UCSD-AML1 (cell line): ENCODE measurements around the gene KCNN3.

Experiments
- DNase-seq: peaks from one replicate; lab custom pipeline; 2025; ENCODE audit not compliant: unreplicated experiment; lab: John Stamatoyannopoulos, UW

The KCNN3 gene

DNA sequence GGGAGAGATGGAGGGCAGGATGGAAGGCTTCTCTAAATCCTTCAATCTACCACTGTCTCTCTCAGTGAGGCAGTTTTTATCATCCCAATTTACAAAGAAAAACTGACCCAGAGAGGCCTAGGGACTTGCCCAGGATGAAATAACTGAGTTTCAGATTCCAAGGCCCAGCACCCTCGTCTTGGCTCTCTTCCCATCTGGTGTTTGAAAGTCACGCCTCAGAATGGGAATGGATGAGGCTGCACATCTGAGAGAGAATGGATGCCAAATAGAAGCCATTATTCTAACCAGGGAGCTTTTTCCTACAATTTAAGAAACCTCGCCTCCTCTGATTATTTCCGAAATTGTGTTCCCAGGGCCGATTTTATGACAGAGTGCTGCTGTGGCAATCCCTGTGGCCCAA lies 10.6 kb upstream of the KCNN3 start:
- DNase-seq: no peak

DNA sequence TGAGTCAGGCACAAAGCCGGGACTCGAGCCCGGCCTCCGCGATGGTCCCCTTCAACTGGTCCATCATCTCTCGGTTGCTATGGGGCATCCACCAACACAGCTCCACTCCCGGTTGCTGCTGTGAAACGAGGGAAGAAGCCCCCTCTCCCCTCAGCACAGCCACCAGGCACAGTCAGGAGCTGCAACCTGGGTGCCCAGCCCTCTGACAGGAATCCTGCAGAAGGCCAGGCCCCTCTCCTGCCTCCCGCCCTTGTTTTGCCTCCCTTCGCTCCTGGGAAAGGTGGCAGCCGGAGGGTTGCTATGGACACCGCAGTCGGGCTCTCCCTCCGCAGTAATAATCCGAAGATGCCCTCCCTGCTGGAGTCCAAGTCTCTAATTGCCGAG lies 8.9 kb upstream of the KCNN3 start:
- DNase-seq: no peak

DNA sequence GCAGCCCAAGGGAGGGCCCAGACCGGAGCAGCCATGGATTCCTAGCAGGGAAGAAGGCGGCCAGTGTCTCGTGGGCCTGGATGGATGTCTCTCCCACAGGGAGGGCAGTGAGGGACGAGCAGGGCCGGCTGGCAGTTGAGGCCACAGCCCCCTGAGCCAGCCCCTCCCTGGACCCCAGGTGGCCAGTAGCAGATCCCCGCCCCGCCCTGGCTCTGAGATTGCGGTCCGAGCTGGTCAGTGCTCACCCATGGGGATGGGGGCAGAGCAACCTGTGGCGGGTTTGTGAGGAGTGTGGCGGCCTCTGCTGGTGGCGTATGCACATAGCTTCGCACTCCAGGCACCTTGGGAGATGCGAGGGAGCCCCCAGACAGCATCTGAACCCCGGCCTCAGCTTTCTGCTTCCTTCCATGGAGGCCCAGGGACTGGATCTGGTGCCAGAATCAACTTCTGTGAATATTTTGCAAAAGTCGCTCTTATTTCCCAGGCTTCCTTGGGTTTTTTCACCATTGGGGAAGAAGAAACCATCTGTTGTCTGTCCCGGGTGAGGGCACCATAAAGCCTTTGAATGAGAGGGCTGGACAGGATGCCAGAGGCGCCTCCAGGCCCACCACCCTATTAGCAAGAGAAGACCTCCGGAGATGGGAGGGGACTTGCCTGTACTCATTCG lies 8.4 kb upstream of the KCNN3 start:
- peak; percentile 70 for DNase-seq

DNA sequence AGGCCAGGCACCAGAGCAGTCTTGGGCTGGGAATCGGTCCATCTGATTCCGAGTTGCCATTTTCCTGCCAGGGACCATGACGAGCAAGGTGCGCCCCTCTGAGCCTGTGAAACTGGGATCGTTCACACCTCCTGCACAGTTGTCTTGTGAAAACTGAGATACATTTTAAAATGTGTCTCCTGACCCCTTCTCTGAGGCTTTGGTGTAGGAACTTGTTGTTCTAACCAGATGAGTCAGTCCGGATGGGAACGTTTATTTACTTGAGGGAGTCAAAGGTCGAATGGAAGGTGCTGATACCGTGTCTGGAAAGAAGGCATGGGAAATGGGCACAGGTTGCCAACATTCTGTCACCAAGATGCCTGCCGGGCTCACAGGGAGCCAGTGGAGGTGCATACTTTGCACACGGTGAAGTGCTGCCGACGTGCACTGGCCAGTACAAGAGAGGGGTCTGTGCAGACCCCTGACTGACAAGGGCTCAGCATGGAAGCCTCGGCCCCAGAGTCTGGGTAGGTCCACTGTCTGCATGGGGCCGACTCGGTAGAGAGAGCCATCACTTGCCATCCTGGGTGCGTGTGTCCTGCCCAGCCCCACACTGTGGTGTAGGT lies 7.4 kb upstream of the KCNN3 start:
- no peak for DNase-seq

DNA sequence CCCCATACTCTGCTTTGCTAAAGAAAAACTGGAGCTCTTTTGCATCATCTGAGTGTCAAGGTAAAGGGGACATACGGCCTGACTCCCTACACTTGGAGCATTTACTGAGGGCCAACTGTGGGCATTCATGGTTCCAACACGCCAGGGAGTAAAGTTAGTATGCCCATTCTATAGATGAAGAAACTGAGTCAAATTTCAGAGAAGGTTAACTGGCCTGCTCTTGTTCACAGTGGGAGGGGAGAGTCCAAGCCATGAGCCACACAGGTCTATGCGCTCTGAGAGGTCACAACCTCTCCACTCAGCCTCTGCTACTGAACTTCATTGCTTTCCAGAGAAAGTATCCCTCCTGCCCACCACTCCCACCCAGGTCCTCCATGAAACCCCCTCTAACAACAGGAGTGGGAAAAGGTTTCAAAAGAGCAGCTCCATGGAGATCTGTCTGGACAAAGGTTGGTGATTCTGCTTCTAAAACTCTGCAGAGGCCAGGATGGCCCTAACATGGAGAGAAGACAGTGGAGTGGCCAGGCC lies 6.8 kb upstream of the KCNN3 start:
- DNase-seq: no peak

DNA sequence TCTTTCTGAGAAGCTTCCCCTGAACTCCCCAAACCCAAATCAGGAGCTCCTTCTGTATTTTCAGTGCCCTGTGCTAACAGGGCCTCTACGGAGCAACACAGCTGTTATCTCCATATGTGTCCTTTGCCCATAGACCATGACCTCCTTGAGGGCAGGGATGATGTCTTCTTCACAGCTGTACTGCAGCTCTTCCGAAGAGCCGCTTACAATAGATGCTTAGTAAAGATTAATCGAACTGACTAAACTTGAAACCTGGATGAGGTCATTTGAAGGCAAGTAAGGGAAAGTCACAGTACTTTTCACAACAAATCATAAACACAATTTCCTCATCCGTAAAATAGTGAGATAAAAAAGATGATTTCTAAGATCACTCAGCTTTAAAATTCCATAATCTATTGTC lies 4.4 kb upstream of the KCNN3 start:
- DNase-seq: no peak

DNA sequence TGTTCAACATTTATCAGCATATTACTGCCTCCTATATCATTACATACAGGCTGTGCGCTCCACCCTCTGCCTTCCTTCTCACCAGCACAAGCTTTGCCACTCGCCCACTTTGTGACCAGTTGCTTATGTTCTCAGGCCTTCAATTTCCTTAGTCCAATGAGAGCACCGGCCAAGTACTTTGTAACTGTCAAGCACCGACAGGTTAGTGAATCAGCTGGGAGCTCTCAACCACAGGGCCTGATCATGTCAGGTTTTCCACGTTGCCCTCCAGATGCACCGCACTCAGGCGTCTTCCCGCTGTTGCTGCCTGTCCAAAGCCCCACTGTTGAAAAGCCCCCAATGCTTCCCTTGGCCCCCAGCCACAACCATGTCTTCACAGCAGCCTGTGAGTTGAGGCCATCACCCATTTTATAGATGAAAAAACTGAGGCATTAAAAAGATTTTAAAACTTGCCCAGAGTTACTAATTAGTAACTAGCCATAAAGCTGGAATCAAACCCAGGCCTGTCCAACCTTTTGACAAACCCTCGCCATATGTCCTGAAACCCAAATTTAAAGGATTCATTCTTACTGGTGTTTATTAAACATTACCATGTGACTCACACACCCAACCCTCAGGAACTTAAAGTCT lies 3.4 kb upstream of the KCNN3 start:
- DNase-seq: no peak

DNA sequence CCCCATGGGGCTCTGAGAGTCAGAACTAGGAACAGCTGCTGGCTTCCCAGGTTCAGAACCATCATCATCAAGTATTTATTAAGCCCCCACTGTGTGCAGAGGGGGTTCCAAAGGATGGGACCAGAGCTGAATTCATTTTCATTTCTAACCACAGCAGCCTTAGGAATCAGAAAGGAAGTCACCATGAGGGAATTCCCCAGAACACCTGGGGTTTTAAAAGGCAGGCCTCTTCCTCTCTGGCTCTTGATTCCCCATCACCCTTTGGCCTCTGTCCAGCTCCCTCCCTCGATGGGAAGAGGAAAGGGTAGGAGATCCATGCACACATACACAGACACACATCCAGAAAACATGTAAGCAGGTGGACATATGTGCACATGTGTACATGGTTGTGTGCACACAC lies 1.3 kb upstream of the KCNN3 start:
- no peak for DNase-seq

DNA sequence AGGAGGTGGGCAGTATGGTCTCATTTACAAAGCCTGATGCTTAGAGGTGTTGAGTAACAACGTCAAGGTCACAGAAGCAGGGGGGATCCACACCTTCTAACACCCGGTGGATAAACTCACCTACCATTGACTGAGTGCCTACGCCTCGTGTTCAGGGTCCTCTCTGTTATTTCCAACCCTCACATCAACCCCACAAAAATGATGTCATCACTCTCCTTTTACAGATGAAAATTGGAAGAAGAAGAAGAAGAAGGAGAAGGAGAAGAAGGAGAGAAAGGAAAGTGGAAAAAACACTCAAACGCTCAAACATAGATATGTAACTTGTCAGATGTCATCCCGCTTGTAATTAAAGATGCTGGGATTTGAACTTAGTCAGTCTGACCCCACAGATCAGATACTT lies 653 bp upstream of the KCNN3 start:
- DNase-seq: no peak

DNA sequence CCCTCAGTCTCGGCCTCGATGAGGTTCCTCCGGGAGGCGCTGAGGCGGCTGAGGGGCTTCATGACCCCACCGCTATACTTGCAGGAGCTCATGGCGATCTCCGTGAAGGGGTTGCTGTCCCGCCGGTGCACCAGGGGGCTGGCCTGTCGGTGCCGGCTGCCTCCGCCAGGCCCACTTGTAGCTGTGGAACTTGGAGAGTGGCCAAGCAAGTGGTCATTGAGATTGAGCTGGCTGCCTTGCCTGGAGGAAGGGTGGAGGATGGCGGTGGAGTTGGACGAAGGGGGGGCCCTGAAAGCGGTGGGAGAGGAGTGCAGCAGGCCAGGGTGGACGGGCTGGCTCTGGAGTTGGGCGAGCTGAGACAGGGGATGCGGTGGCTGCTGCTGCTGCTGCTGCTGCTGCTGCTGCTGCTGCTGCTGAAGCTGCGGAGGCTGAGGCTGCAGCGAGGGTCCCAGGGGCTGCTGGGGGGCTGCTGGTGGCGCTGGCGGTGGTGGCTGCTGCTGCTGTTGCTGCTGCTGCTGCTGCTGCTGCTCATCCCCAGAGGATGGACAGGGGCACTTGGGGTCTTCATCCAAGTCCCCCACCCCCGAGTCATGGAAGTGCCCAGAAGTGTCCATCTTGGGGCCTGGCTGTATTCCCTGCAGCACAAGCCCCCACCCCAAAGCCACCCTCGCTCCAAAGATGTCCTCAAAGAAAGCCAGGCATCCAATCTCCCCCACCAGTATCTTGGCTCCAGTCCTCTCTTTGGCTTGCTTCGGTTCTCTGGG lies 548 bp downstream of the KCNN3 start:
- no peak for DNase-seq

DNA sequence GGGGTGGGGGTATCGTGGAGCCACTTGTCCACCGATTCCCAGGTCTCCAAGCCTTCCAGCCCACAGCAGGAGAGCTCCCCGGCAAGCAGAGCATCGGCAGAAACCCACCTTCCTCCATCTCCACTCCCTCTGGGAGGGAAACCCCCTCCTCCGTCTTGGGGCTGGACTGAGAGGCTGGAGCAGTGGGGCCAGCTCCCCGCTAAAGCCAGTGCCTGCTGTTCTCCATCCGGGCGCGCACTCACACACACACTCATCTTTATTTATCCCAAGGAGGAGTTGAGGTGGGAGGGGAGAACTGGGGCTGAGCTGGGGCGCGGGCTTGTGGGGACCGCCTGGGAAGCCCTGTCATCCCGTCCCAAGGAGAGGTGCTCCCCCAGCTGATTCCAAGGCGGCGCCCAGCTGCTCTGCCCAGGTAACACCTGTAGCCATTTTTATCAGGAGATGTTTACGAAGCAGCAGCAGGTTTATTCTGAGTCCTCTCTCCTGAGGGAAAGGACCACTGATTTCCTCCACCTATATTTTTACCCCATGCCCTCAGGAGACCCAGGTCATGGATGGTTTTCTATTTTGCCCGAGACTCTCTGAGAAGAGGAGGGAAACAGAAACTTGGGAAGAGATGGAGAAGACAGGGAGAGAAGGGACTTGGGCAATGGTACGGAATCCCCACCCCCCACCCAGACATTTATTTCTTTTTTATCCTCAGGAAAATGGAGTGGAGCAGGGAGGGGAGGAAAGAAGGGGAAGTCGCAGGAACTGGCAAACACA lies 2.1 kb downstream of the KCNN3 start:
- DNase-seq: no peak

DNA sequence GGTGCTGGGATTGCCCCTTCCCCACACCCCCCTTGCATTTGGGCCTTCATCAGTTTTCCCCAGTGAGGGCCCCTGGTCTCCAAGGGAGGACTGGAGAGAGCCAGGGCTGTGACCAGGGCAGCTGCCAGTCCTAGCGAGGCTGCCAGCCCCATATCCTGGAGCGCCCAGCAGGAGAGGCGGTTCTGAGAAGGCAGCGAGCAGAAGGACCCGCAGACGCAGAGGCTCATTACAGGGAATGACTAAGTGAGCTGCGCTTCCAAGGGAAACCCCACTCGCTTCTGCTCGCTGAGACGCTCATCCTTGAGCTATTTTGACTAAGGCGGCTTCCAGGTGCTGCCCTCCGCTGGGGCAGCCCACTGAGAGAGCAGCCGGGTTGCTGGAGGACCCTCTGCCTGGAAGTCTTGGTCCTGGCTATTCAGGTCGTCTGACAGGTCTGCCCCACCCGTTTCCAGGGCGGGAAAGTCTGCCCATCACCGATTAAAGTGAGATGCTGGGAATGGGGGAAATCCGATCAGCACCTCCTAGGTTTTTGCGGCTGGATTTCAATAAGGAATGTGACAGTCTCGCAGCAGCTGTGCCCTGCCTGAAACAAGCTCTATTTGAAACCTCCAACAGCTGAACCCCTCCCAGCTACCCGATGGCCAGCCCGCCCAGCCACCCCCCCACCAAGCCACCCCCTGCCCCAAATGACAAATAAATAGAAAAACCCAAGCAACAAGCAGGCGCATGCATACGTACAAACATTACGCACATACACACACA lies 2.8 kb downstream of the KCNN3 start:
- peak; percentile 38 for DNase-seq

DNA sequence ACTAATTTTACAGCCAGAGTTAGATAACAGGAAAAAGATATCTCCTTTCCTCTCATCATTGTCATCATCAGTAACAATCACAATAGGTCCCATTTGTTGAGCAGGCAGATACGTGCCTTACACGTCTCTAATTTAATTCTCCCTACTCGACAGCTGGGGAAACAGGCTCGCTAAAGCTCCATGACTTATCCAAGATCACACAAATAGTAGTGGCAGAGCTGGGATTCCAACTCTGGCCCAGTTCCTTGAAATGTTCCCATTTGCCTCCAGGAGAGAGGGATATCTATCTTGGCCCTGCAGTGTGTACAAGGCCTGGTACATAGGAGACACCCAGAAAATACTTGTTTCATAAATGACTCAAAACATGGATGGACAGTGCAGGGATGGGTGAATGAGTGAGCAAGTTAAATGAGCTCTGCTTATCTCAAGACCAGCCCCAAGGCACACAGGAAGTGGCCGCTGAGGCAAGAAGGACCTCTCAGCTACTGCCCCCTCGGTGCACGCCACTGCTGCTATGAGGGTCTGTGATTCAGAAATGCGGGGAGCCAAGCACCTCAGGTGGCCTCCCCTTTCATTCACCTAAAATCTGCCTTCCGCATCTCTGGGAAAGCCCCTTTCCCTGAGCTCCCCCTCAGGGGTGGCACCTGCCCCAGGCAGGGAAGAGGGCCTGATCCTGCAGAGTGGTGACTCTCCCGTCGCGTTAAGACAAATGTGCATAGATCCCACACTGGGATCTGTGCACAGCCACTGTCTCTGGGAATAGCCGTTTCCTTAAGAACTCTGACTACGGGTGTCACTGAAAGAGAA lies 3.6 kb downstream of the KCNN3 start:
- no peak for DNase-seq

DNA sequence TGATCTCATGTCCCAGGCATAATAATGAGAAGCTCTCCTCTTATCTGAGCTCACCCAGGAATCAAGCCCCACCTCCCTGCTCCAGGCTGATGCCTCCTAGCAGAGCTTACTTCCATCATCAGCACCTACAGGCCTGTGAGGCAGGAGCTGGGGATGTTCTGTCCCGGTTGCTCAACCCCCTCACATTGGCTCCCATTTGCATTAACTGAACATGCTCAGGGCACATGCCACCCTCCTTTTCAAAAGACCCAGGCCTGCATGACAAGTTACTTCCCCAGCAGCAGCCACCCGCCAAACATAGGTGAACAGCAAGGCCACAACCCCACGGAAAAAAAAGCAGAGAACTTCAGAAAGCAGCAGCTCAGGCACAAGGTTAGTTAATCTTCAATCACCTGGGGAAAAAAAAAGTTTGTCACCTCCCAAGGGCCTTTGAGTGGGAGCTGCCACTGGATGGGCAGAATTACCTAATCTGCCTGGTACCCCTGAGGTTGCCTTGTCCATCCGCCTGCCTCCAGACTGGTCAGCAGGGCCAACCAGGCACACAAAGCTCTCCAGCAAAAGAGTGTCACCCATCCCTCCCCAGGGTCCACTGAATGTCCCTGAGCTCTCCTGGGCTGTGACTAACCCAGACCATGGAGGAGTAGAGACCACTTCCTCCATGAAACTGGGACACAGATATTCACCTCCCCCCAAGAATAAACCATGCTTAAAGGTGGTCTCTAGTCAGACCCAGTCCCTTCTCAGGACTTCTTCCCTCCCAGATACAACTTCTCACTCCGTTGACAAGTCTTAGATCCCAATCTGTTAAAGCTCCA lies 4.4 kb downstream of the KCNN3 start:
- DNase-seq: no peak

DNA sequence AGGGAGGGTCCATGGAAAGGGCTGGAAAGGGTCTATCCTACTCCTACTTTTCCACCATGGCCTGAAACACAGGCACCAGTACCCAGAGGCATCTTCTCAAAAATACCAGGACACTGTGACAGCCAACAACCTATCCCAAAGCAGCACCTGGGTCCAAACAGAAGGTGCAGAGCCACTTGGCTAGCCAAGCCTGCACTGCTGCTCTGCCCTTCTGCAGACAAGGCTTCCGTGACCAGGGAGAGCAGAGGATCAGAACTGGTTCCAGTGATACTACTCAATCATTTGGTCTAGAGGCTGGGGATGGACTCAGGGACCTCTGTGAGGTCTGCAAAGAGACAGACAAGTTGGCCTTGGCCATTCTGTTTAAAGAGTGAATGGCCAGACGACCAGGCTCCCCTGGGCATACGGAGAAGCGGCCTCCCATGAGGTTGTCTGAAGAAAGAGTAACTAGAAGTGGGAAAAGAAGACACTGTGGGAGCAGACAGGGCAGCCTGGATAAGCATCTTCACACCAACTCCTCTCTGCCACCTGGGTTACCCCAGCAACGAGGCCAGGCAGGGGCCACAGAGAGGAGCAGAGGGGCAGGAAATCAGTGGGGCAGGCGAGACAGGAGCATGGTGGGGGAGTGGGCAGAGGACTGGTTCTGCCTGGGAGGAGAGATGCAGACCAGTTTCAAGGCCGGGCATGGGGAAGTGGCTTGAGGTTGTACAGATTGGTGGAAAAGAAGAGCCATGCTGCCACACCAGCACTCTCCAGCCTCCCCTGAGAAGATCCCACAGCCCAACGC lies 5.7 kb downstream of the KCNN3 start:
- DNase-seq: peak; percentile 51

DNA sequence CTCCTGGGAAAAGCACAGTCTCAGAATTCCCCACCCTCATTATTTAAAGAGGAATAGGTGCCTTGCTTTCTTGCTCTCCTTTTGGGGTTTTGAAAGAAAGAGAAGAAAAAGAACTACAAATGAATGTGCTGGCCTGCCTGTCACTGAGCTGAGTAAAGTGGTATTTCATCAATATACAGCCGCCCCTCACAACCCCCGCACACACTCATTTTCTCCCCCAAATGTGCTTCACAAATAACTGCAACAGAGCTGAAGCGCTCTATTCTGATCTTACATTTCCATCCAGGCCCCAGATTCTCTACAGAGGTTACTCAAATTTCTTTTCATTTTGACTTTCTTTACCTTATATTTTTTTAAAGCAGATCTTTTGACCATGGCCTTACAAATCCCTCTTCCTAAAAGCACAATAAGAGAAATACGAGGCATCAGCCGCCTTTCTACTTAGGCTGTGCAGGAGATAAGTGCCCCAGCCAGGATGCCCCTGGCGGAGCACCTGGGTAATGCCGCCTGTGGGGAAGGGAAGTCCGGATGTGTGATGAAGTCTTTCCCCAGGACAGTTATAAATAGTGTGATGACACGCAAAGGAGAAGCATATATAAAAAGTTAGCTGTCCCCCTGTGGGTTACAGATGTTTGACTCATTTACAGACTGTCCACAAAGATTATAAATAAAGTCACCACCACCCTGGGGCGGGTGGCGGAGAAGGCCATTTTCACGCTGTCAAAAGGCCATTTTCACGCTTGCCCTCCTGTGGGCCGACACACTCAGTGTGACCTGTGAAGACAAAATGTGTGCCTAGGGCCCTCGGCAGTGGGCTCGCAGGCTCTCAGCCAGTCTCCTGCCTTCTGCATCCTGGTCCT lies 6.5 kb downstream of the KCNN3 start:
- peak; percentile 72 for DNase-seq

DNA sequence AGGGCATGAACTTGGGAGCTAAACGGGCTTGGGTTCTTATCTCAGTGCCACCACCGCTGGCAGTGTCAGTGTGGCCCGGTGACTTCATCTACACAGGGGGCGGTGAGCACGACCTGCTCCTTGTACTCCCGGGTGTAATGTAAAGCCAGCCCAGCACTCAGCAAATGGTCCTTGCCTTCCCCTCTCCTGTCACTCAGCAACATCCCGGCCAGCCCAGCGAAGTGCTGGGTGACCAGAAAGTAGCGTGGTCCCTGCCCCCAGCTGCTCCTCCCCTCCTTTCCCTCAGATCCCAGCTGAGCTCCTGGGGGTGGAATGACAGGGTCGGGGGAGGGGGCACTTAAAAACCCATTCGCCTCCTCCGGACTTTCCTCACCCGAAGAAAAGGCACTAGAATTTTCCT lies 7.2 kb downstream of the KCNN3 start:
- no peak for DNase-seq
